SKM-1 treated with dmso at 0.1 percent for 144 hours (cell line): ENCODE results near the gene EPB41L4B.
"Not testable (repeated sequence)": the region's sequence is repeated elsewhere in the genome, so short reads cannot be mapped to it uniquely, and the experiment has no call there.

Experiments used
- DNase-seq: peaks from one replicate; lab custom pipeline; 2025; ENCODE audit not compliant: unreplicated experiment; lab: John Stamatoyannopoulos, UW

Gene EPB41L4B

GRCh38 chr9:109129470-109130197, 191.2 kb downstream of the EPB41L4B start:
- no peak for DNase-seq

- not testable (repeated sequence) for DNase-seq
Observed at GRCh38 chr9:109126671-109127070, 194.2 kb downstream of the EPB41L4B start.

GRCh38 chr9:109124121-109124520, 196.7 kb downstream of the EPB41L4B start:
- DNase-seq: no peak

- DNase-seq: no peak
Observed at GRCh38 chr9:109122726-109123621, 197.9 kb downstream of the EPB41L4B start.
